NK-92 (cell line): ENCODE data around the gene ZNF407.

Experiments used
- DNase-seq: peaks from one replicate; lab custom pipeline; 2025; ENCODE audit not compliant: unreplicated experiment; lab: John Stamatoyannopoulos, UW

Gene ZNF407

GRCh38 chr18:74820160-74820780 is 222.6 kb downstream of the ZNF407 start:
- DNase-seq, result no peak

GRCh38 chr18:74825460-74825859 is 227.8 kb downstream of the ZNF407 start:
- no peak for DNase-seq

- no peak for DNase-seq
Observed at GRCh38 chr18:74826572-74826971, 228.9 kb downstream of the ZNF407 start.

- no peak for DNase-seq
Observed at GRCh38 chr18:74828200-74828599, 230.5 kb downstream of the ZNF407 start.

- DNase-seq, result no peak
Observed at GRCh38 chr18:74831571-74832250, 234.0 kb downstream of the ZNF407 start.

- DNase-seq, result no peak
Observed at GRCh38 chr18:74832381-74832780, 234.7 kb downstream of the ZNF407 start.

- no peak for DNase-seq
Observed at GRCh38 chr18:74832999-74833398, 235.3 kb downstream of the ZNF407 start.

GRCh38 chr18:74834424-74835309 is 237.0 kb downstream of the ZNF407 start:
- DNase-seq, result no peak

- no peak for DNase-seq
Observed at GRCh38 chr18:74836296-74837139, 238.8 kb downstream of the ZNF407 start.

GRCh38 chr18:74840492-74841167 is 243.0 kb downstream of the ZNF407 start:
- no peak for DNase-seq

- DNase-seq, result no peak
Observed at GRCh38 chr18:74841248-74841647, 243.6 kb downstream of the ZNF407 start.

- no peak for DNase-seq
Observed at GRCh38 chr18:74849301-74849700, 251.6 kb downstream of the ZNF407 start.

GRCh38 chr18:74856434-74856833 is 258.8 kb downstream of the ZNF407 start:
- DNase-seq, result no peak

GRCh38 chr18:74856928-74857327 is 259.3 kb downstream of the ZNF407 start:
- DNase-seq, result no peak

GRCh38 chr18:74857901-74858300 is 260.2 kb downstream of the ZNF407 start:
- DNase-seq, result no peak

GRCh38 chr18:74861154-74861553 is 263.5 kb downstream of the ZNF407 start:
- no peak for DNase-seq

GRCh38 chr18:74862094-74862493 is 264.4 kb downstream of the ZNF407 start:
- no peak for DNase-seq

- no peak for DNase-seq
Observed at GRCh38 chr18:74866577-74866976, 268.9 kb downstream of the ZNF407 start.

- DNase-seq, result no peak
Observed at GRCh38 chr18:74868461-74868860, 270.8 kb downstream of the ZNF407 start.
